HG02981 (cell line): ENCODE data around the gene VARS2.

ENCODE experiments used
- ATAC-seq: cut with Tn5 transposase; IDR thresholded peaks from one replicate; pipeline ENCODE4 v1.9.1; 2021; ENCODE audit warnings: mild to moderate bottlenecking, moderate library complexity; ENCODE audit not compliant: unreplicated experiment

The VARS2 gene

DNA sequence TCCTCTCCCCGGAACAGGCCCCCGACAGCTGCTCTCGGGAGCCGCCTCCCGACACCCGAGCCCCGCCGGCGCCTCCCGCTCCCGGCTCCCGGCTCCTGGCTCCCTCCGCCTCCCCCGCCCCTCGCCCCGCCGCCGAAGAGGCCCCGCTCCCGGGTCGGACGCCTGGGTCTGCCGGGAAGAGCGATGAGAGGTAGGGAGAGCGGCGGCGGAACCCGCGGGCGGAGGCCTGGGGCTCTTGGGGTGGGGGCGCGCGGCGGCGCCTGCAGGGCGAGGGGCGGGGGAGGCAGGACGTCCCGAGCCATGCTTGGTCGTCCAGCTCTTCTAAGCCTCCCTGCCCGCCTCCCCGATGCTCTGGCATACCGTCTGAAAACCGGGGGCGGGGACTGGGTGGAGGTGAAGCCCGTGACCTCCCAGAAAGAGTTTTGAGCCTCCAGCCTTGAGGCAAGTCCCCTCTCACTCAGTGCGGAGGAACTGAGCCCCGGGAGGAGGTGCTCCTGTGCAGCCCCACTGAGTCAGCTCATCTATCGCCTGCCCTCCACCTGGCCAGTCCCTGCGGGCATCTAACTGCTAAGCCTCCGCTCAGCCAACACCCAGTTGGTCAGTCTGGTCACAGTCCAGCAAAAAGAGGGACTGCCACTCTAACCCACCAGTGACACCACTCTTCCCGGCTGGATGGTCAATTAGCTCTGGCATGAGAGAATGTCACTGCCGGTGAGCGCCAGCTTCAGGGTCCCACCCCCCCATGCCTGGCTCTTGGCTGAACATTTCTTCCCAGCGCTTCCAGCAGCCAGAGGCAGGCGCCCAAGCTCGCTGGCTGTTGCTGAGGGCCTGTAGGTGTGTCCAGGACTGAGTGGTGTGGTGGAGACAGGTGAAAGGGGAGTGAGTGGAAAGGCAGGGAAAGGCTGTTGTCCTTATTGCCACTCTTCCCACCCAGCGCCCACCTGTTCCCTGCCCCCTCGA lies 29.2 kb upstream of the VARS2 start:
- no peak for ATAC-seq

GRCh38 chr6:30885481-30885998 lies 28.5 kb upstream of the VARS2 start:
- no peak for ATAC-seq

- no peak for ATAC-seq
Measured at GRCh38 chr6:30885999-30886896, 27.8 kb upstream of the VARS2 start.

DNA sequence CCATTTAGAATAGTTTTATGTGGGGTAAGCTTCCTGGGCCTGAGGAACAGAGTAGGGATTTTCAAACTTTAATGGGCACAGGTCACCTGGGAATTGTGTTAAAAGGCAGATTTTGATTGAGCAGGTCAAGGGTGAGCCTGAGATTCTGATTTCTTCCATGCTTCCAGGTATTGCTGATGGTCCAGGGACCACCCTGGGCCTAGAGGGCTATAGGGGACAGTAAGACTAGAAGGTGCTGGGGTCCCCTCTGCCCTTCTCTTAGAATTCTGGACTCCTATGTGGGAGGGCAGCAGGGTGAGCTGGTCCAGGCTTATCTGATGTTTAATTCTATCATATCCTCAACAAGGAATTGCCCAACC lies 27.2 kb upstream of the VARS2 start:
- ATAC-seq = no peak

- ATAC-seq = no peak
Measured at GRCh38 chr6:30887901-30888815, 25.9 kb upstream of the VARS2 start.

GRCh38 chr6:30888816-30889495 lies 25.1 kb upstream of the VARS2 start:
- ATAC-seq = no peak

DNA sequence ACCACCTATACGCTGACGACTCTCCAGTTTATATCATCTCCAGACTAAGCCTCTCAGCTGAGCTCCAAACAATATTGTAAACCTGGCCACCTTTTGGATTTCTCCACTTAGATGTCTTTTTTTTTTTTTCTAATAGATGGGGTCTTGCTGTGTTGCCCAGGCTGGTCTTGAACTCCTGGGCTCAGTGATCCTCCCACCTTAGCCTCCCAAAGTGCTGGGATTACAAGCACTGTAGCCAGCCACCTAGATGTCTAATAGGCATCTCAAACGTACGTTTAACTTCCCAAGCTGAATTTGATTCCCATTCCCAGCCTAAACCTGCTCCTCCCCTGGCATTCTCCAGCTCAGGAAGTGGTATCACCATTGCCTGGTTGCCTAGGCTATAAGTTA lies 24.5 kb upstream of the VARS2 start:
- ATAC-seq = no peak

DNA sequence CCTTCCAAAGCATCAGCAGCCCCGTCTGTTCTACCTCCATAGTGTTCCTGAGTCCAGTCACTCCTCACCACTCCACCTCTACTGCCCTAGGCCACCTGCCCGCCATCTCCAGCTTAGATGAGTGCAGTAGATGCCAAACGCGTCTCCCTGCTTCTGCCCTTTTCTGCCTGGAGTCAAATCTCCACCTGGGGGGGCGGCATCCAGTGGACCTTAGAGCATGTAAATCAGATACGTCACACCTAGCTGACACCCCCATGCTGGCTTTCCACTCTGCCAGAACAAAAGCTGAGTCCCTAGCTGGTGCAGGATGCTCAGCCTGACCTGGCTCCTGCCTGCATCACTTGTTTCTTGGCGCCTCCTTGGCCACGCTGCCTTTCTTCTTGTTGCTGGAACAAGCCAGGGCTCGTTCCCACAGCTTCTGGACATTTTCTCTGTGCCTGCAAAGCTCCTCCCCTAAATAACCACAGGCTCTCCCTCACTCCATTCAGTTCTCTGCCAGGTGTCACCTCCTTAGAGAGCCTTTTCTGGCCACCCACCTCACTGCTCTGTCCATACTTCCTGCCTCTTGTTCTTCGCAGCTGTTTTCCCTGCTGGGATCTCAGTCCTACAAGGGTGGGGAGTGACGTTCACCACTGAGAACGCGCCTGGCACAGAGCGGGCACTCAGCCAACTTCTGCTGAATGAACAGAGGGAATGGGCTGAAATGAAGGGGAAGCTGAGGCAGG lies 24.0 kb upstream of the VARS2 start:
- no peak for ATAC-seq

DNA sequence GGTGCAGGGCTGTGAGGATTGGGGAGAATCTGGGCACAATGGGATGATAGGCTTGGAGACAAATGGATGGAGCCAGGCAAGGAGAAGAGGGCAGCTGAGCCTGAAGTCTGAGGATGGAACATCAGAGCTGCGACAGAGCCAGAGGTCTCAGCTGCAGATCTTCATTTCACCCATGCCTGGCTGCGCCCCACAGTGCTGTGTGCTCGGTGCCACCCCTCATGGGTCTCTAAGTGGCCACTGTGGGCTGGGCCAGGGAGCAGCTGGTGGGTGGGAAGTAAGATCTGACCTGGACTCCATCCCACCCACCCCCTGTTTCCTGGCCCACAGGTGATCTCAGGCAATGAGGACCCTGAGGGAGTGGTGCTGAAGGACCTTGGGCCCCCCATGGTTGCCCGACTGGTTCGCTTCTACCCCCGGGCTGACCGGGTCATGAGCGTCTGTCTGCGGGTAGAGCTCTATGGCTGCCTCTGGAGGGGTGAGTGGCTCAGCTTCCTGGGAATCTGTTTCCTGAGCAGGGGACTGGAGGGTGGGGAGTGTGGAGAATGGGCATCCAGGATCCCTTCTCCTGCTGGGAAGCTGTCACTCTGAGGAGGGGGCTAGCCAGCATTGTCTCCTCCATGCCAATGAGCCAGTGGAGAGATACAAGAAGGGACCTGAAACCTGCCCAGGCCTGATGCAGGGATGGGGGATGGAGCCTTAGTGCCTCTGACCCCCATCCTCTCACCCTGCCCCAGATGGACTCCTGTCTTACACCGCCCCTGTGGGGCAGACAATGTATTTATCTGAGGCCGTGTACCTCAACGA lies 23.2 kb upstream of the VARS2 start:
- ATAC-seq = no peak

DNA sequence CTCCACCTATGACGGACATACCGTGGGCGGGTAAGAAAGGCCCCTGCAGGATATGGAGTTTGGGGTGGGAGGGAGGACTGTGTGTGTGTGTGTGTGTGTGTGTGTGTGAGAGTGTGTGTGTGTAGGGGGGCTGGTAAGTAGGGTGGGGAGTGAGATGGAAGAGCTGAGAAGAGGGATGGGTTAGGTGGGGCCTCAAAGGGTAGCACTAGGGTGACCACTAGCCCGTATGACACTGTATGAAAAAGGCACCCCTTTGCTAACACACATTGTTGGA lies 22.7 kb upstream of the VARS2 start:
- no peak for ATAC-seq

GRCh38 chr6:30891816-30892538 lies 22.1 kb upstream of the VARS2 start:
- no peak for ATAC-seq

GRCh38 chr6:30893001-30893591 lies 20.9 kb upstream of the VARS2 start:
- no peak for ATAC-seq

DNA sequence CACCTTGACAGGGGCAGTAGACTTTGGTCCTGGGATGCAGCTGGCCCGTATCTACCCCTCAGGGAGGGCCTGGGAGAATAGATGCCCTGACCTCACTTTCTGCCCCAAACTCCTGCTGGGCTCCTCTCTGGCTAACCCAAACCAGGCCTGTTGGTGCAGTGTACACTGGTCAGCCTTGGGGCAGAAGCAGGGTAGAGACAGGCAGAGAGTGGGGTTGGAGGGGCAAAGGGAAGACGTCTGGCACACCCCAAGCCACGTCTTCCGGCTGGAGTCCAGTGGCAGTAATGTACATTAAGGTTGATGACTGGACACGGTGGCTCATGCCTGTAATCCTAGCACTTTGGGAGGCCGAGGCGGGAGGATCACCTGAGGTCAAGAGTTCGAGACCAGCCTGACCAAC lies 20.4 kb upstream of the VARS2 start:
- ATAC-seq = no peak

- ATAC-seq = no peak
Measured at GRCh38 chr6:30894381-30894780, 19.7 kb upstream of the VARS2 start.

- no peak for ATAC-seq
Measured at GRCh38 chr6:30894935-30895334, 19.1 kb upstream of the VARS2 start.

GRCh38 chr6:30895343-30895742 lies 18.7 kb upstream of the VARS2 start:
- ATAC-seq = no peak

DNA sequence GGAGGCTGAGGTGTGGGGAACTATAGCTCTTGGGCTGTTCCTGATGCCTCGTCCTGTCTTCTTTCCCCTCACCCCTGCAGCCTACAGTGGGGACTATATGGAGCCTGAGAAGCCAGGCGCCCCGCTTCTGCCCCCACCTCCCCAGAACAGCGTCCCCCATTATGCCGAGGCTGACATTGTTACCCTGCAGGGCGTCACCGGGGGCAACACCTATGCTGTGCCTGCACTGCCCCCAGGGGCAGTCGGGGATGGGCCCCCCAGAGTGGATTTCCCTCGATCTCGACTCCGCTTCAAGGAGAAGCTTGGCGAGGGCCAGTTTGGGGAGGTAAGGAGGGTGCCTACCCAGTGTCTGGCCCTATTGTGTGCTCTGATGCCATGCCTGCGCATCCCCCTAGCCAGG lies 17.5 kb upstream of the VARS2 start:
- ATAC-seq = no peak

DNA sequence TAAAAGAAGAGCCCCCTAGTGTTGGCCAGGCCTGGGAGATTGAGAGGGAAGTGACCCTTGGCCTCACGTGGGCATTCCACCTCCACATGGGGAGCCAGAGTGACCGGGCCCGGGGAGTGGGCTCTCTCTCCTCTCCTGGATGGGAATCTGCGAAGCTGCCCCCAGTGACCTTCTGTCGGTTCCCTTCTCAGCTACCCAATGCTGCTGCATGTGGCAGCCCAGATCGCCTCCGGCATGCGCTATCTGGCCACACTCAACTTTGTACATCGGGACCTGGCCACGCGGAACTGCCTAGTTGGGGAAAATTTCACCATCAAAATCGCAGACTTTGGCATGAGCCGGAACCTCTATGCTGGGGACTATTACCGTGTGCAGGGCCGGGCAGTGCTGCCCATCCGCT lies 16.2 kb upstream of the VARS2 start:
- ATAC-seq = no peak
